Motor neuron (in vitro differentiated cells): ENCODE measurements around the gene ELAVL4. TPM values are rescaled to one million over a fixed set of nuclear protein-coding genes. Genes with fewer than 3 reads are reported as not detected.

Experiments used
- ATAC-seq, 8 experiments: fragments of 200-7000 bp; cut with Tn5 transposase; replicated peaks in 6 of 8; 2 replicates each; pipeline ENCODE4 v1.8.0; 2021; ENCODE audit warnings: mild to moderate bottlenecking in 8 of 8, moderate library complexity in 8 of 8
- H3K27ac ChIP-seq, 2 donors: fragments of 250-450 bp; sonication (Bioruptor Pico); 2 replicates each; pipeline ENCODE4 v1.9.0; 2021; ENCODE audit warnings: antibody characterized with exemption in 2 of 2, mild to moderate bottlenecking in 2 of 2, moderate library complexity in 1 of 2
- H3K4me1 ChIP-seq, 2 donors: fragments of 250-450 bp; sonication (Bioruptor Pico); replicated peaks in 1 of 2; 2 replicates each; pipeline ENCODE4 v1.6.1; 2021; ENCODE audit warnings: antibody characterized with exemption in 2 of 2, mild to moderate bottlenecking in 2 of 2, moderate library complexity in 1 of 2
- H3K4me3 ChIP-seq, 5 donors: fragments of 250-450 bp; sonication (Bioruptor Pico); 2 replicates each; pipeline ENCODE4 v1.9.0; 2021; ENCODE audit warnings: antibody characterized with exemption in 5 of 5, mild to moderate bottlenecking in 5 of 5, moderate library complexity in 4 of 5
- WGBS, 10 experiments: fragments of 450-650 bp; shearing (Covaris generic); methylation state at CpG; one replicate each; pipeline ENCODE4 v1.0.0; 2022; 5-methylcytosine and 5-hydroxymethylcytosine counted together
- in situ Hi-C, 9 experiments: fragments of 400-800 bp; cut with MboI; loops; one replicate each; pipeline ENCODE4 v1.15.0; 2021; ENCODE audit warnings: low sequenced_read_pairs in 9 of 9, low pct_unique_long_range_greater_than_20kb in 2 of 9; ENCODE audit not compliant: unreplicated experiment in 9 of 9
- total RNA-seq, 8 experiments: library from RNA; unstranded; fragments of 300-600 nt; gene quantifications; 2 replicates each; pipeline versions ENCODE4 v1.2.3 to v1.2.4, GENCODE V29; 2022

Gene ELAVL4
- total RNA-seq = 100 to 1,000 TPM in 4 of 8 experiments, 10 to 100 TPM in 1, 1 to 10 TPM in 1, under 1 TPM in 1, not detected in 1; 0.13 to 281 (median 169) TPM

DNA sequence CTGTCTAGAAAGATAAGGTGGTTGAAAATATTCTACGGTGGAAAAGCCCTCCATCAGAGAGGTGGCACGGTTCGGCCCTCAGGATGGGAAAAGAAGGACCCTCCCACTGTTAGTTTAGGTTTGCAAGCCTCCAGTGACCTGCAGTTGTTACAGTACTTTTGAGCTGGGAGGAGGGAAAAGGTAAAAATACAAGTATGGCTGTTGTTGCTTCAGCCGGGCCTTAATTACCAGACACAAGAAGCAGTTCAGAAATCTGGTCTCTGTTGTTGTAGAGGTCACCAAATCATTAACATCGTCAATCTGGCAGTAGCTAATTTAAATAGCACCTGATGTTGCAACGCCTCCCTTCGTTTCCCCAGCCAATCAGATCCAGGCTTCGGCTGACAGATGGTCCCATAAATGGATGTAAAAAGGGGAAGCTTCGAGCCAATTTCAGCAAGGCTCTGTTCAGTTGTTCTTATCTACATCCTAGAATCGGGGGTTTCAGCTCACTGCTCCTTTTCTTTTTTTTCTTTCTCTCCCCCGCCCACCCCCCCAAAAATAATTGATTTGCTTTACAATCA, at the start of gene ELAVL4:
Gene ELAVL4 (plus strand): TSS at position 424 of the 563 bp plus-strand sequence. CDS start 270 bp downstream, outside the sequence.
- Histone ChIP-seq H3K4me1 (peaks cover 27 to 53% of the 10 kb centered on the region in 2 donors), H3K4me3 (peak within 1 kb of the TSS; percentile 39 to 61 (median 53)), H3K27ac (peak within 1 kb of the TSS; percentile 85 to 89)
- peak in 5 of 8 experiments; percentile 47 to 67 (median 55) for ATAC-seq
- in situ Hi-C loops = no loop called here
- WGBS, 10 experiments = 0 to 62% (median 20%) methylated on average over 4 to 9 of the region's 11 CpGs; no CpG with 5 or more reads in 2 of the 10 experiments

DNA sequence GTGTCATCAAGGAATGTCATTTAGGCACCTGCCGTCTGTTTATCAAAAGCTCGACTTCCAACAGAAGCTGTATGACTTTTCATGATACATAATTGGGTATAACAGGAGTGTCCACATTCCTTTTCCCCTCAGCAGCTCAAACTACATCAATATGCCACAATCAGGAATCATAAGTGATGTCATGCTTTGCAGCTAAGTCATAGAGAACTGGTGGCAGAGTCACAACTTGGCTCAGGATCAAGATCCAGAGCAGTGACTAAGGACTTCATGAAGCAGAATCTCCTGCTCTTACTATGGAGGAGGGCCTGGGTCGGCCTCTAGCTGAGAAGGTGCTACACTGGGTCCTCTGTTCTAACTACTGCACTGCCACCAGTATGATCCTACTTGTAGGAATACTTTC, 48.4 kb upstream of the ELAVL4 start:
- peak in 4 of 8 experiments; percentile 24 to 84 (median 44) for ATAC-seq
- WGBS, 10 experiments = 5 to 95% (median 51%) methylated on average over 2 to 3 of the region's 3 CpGs; no CpG with 5 or more reads in 3 of the 10 experiments
- in situ Hi-C loops = no loop called here

DNA sequence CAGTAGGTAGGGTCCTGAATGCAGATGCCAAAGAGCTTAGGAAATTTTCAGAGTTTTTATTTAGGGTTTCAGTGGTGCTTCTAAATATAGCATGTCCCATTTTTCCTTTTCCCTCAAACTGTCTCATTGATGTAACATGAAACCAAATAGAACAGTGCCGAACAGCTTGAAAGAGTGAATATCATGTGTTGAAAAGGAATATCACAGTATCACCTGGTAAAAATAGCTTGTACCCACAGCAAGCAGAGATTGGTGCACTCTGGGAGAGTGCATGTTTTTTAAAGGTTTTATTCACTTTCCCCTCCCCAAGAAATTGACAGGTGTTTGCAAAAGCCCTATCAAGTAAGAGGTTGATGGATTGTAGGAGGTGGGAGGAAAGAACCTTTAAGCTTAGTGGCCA, 41.9 kb upstream of the ELAVL4 start:
- H3K4me3 ChIP-seq = no peak overlapping the region
- no peaks in the 10 kb centered on the region for H3K4me1 ChIP-seq
- no peak for ATAC-seq
- WGBS, 10 experiments = 0 to 94% (median 60%) methylated on average over 1 of the region's 1 CpG; no CpG with 5 or more reads in 3 of the 10 experiments
- in situ Hi-C loops = no loop called here
- H3K27ac ChIP-seq = no peak overlapping the region

More for the DNA sequence above, 48.4 kb upstream of the ELAVL4 start:
- no peak overlapping the region for H3K4me3 ChIP-seq
- no peak overlapping the region for H3K27ac ChIP-seq
- H3K4me1 ChIP-seq = no peaks in the 10 kb centered on the region

DNA sequence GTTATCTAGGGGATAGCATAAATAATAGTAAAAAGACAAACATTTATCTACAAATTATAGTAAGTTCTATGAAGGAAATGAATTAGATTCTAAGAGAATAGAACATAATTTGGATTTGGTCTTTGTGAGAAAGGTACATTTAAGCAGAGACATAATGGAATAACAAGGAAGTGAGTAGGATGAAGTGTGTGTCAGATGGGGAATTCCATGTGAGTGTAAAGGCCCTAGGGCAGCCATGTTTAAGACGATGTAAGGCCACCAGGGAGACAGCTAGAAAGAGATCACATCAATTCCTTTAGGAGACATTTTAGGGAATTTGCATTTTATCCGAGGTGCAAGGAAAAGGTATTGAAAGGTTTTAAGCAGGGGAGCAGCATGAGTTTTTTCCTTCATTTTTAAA, 33.8 kb upstream of the ELAVL4 start:
- no peak overlapping the region for H3K27ac ChIP-seq
- no peaks in the 10 kb centered on the region for H3K4me1 ChIP-seq
- ATAC-seq = no peak
- 0 to 91% (median 40%) methylated on average over 1 to 2 of the region's 2 CpGs for WGBS, 10 experiments
- in situ Hi-C loops = no loop called here
- no peak overlapping the region for H3K4me3 ChIP-seq

DNA sequence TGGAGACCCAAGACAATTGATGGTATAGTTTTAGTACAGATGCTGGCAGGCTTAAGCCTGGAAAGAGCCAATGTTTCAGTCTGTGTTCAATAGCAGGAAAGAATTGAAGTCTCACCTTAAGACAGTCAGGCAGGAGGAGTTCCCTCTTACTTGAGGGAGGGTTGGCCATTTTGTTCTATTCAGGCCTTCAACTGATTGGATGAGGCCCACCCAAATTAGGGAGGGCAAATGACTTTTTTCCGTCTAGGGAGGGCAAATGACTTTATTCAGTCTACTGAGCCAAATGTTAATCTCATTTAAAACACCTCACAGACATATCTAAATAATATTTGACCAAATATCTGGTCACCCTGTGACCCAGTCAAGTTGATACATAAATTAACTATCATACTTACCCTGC, 31.4 kb upstream of the ELAVL4 start:
- no peaks in the 10 kb centered on the region for H3K4me1 ChIP-seq
- 0 to 100% (median 75%) methylated on average over 1 of the region's 1 CpG; no CpG with 5 or more reads in 1 of the 10 experiments for WGBS, 10 experiments
- ATAC-seq = no peak
- no peak overlapping the region for H3K27ac ChIP-seq
- no peak overlapping the region for H3K4me3 ChIP-seq
- in situ Hi-C loops = no loop called here

DNA sequence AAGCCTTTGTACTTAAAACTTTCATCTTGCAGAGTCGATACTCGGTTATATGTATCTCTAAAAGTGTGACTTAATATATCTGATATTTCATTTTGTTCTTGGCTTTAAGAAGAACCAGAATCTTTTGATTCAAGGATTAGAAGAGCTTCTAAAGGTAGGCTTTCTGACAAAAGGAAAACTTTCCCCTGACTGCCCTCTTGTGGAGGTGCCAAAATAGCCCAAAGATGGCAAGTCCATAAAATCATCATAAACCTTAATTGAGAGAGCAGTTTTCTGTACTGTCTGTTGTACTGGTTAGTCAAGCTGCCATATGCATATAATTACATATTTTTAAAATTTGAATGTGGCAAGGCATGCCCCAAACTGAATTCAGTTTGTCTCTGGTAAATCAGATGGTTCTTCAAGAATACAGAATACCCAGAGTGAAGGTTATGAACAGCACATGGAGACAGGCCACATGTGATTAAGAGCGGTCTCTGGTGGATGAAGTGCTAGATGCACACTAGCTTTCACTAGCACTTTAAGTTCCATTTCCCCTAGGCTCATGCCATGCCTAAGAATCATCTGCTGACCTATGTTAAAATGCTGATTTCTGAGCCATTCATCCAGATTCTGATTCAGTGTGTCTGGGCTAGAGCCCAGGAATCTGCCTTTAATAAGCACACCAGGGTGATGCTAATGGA, 27.7 kb upstream of the ELAVL4 start:
- WGBS, 10 experiments = 7 to 97% (median 75%) methylated on average over 2 to 3 of the region's 3 CpGs; no CpG with 5 or more reads in 3 of the 10 experiments
- H3K4me1 ChIP-seq = no peaks in the 10 kb centered on the region
- H3K27ac ChIP-seq = no peak overlapping the region
- peak in 4 of 8 experiments; percentile 31 to 88 (median 64) for ATAC-seq
- no peak overlapping the region for H3K4me3 ChIP-seq
- in situ Hi-C loops = no loop called here

DNA sequence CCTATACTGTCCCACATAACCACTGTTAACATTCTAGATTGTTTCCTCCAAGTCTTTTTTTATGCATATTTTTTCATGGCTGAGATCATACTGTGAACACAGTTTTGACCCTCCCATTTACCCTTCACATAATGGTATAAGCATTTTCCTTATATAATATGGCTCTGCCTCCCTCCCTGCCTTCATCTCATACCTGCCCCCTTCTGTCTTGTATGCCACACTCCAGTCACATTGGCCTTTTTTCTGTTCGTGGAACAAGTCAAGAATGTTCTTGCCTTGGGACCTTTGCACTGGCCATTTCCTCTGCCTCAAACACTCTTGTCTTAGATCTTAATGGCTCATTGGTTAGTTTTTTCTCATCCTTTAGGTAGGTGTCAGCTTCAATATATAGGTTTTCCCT, 24.3 kb upstream of the ELAVL4 start:
- no peak overlapping the region for H3K27ac ChIP-seq
- no peak overlapping the region for H3K4me3 ChIP-seq
- in situ Hi-C loops = no loop called here
- no peaks in the 10 kb centered on the region for H3K4me1 ChIP-seq
- ATAC-seq = no peak
- 57 to 85% (median 70%) methylated on average over 1 of the region's 1 CpG; no CpG with 5 or more reads in 5 of the 10 experiments for WGBS, 10 experiments

DNA sequence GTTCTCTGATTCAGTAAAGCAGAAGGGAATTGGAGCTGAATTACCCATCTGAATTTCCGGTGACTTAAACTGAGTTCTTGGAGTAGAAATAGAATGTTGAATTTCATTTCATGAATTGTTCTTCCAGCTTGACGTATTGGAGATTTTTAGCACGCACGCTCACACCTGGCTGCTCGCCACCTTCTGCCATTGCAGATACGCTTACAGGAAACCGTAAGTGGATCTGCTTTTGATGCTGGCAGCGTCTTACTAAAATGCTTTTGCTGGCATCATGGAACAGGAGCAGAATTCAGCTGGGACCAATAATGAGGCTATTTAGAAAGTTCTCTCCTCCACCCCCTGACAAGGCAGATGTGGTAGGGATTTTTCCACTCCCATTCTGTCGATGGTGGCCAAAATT, 17.7 kb upstream of the ELAVL4 start:
- H3K4me3 ChIP-seq = no peak overlapping the region
- in situ Hi-C loops = no loop called here
- no peak for ATAC-seq
- no peak overlapping the region for H3K27ac ChIP-seq
- WGBS, 10 experiments = 5 to 98% (median 78%) methylated on average over 2 to 9 of the region's 9 CpGs; no CpG with 5 or more reads in 1 of the 10 experiments
- H3K4me1 ChIP-seq = no peaks in the 10 kb centered on the region

DNA sequence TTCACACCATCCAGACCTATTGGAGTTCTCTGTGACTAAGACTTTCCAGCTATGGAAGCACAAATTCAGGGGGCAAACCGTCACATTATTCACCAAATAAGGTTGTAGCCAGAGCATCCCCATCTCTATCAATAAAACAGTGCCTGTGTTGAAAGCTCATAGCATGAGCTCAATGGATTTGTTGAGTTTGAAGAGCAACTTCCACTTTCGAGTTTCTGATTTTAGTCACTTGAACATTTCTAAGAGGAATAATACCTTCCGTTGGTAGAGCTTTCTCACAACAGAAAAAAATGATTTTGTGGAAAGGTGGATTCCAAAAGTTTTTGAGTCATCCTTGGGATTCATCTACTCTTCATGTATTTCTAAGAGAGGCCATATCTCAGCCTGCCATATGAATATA, 13.0 kb upstream of the ELAVL4 start:
- ATAC-seq = no peak
- WGBS, 10 experiments = 13 to 100% (median 90%) methylated on average over 1 to 3 of the region's 3 CpGs; no CpG with 5 or more reads in 1 of the 10 experiments
- peaks cover 4 to 9% of the 10 kb centered on the region in 2 donors for H3K4me1 ChIP-seq
- in situ Hi-C loops = no loop called here
- no peak overlapping the region for H3K4me3 ChIP-seq
- H3K27ac ChIP-seq = no peak overlapping the region

DNA sequence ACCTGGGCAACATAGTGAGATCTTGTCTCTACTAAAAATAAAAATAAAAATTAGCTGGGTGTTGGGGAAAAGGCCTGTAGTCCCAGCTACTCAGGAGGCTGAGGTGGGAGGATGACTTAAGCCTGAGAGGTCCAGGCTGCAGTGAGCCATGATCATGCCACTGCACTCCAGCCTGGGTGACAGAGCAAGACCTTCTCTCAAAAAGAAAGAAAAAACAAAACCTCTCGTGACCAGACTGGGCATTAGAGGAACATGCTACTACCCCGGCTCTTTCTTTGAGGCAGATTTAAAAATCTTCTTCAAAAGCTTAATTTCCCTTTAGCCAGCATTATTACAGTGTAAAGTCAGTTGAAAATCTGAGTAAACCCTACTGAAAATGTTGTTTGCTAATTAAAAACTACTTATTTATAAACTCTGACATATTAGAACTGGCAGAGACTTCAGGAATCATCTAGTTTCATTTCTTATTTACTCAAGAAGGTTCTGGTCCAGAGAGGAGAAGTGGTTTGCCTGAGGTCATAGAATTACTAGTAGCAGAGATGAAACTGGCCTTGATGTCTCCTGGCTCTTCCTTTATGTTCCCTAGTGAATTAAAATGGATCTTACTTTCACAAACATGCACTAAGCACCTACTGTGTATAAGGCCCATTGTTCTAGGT, 11.6 kb upstream of the ELAVL4 start:
- no peak overlapping the region for H3K27ac ChIP-seq
- WGBS, 10 experiments = 0 to 95% (median 81%) methylated on average over 2 of the region's 2 CpGs; no CpG with 5 or more reads in 4 of the 10 experiments
- no peak overlapping the region for H3K4me3 ChIP-seq
- no peak for ATAC-seq
- peaks cover 4 to 9% of the 10 kb centered on the region in 2 donors for H3K4me1 ChIP-seq
- in situ Hi-C loops = no loop called here

DNA sequence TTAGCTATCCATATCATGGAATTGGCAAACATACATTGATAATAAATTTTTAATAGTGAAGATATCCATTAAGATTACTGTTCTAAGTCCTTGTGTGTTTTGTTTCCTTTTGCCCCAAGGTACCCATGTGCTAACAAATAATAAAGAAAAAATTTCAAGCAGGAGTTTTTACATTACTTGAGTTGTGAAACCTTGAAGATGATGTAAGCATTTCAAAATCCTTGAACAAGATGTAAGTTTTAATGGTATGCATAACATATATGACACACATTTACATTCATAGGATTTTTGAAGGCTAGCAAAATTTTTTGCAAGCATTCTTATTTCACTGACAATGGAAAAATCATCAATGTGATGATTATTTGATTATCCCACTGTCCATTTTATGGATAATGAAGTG, 10.9 kb upstream of the ELAVL4 start:
- in situ Hi-C loops = no loop called here
- no peak overlapping the region for H3K27ac ChIP-seq
- no peak overlapping the region for H3K4me3 ChIP-seq
- peaks cover 8 to 9% of the 10 kb centered on the region in 2 donors for H3K4me1 ChIP-seq
- no peak for ATAC-seq

DNA sequence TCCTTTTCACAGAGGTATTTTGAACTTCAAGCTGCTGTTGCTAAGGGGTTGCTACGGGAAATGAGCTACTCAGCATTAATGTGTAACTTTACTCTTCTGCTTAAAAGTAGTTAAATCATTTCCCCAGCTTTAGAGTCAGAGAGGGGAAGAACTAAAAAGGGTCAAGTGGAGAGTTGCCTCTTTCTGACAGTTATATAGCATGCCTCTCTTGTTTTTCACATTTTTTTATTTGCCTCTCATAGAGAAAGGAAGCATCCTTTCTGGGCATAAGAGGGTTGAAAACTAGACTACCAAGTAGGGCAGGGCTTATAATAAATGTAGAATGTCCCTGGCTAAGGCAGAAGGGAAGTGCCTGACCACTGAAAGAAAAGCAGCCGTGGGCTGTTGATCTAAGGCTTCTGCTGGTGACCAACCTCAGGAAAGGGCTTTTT, 10.1 kb upstream of the ELAVL4 start:
- Histone ChIP-seq H3K27ac (no peak overlapping the region), H3K4me1 (peaks cover 16 to 17% of the 10 kb centered on the region in 2 donors), H3K4me3 (no peak overlapping the region)
- ATAC-seq = peak in 5 of 8 experiments; percentile 31 to 60 (median 51)
- 0 to 56% (median 4%) methylated on average over 1 to 2 of the region's 2 CpGs; no CpG with 5 or more reads in 1 of the 10 experiments for WGBS, 10 experiments
- in situ Hi-C loops = no loop called here

DNA sequence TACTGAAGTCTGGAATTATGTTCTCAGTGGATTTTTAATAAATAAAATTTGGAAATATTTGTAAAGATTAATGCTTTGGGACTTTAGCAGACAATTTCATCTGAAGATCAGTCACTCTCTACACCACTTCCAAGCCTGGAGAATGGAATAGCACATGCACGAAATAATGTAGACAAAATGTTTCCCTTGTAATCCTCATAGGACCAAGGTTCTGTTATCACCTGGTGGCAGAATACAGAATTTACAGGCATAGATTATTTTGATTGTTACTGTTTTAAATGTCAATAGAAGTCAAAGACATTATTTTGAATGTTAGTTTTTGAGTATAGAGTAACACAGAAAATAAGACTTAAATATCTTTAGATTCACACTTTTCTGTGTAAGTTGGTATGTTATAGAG, 9.1 kb upstream of the ELAVL4 start:
- WGBS, 10 experiments = 0 to 100% (median 88%) methylated on average over 1 of the region's 1 CpG; no CpG with 5 or more reads in 1 of the 10 experiments
- no peak for ATAC-seq
- Histone ChIP-seq H3K4me3 (no peak overlapping the region), H3K4me1 (peaks cover 24 to 26% of the 10 kb centered on the region in 2 donors), H3K27ac (no peak overlapping the region)
- in situ Hi-C loops = no loop called here
